ENCODE measurements around the gene ENKD1. TPM values are rescaled to one million over a fixed set of nuclear protein-coding genes. Genes with fewer than 3 reads are reported as not detected.

Gene ENKD1, protein sequence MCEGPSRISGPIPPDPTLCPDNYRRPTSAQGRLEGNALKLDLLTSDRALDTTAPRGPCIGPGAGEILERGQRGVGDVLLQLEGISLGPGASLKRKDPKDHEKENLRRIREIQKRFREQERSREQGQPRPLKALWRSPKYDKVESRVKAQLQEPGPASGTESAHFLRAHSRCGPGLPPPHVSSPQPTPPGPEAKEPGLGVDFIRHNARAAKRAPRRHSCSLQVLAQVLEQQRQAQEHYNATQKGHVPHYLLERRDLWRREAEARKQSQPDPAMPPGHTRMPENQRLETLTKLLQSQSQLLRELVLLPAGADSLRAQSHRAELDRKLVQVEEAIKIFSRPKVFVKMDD
- 10 to 100 TPM; 68.0 to 91.0 TPM for total RNA-seq

DNA sequence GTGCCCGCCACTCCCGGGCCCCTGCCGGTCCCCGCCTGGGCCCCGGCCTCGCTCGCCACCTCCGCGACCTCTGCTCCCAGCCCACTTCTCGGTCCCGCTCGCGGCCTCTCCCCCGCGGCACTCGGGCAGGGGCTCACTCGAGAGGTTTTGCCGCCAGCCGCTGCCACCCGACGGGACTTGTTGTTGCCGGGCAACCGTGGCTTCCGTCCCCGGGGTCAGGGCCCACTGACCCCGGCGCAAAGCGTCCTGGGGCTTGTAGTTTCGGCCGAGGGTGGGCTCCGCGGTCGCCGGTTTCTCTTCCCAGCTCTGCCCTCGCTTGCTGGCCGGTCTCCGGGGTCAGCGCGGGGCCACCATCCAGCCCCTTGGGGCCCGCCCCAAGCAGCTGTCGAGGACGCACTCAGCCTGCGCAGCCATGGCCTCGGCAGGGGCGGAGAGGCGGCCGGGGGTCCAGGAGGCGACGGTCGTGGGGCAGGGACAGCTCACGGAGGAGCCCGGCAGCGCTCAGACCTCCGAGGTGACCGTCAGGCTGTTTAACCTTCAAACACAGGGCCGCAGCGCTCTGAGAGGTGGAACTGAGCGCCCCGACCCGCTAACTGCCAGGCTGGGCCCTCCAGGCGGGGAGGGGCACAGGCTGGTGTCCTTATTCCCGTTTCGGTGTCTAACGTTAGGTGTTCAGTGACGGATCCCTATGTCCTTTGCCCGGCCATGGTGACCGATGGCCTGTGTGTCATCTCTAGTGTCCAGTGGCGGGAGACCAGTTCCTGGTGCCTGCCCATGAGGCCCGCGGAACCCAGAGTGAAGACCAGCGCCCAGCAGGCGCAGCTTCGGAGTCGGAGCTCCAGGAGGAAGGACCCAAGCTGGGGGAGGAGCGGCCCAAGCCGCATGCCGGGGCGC is at the start of gene ENKD1, which contains the start of gene C16orf86:
Gene ENKD1 (minus strand): TSS at position 192 of the 894 bp plus-strand sequence. CDS start 308 bp downstream, outside the sequence.
Gene C16orf86 (plus strand): TSS at position 256 of the 894 bp plus-strand sequence. CDS start 157 bp downstream, at position 413.
- H3K9me3 ChIP-seq = no peaks in the 10 kb centered on the region
- DNase-seq (peak; percentile 87 to 93 (median 91)), ATAC-seq (peak; percentile 72)
- intact Hi-C loops (cut with DNase I) = no loop called here
- H3K27ac ChIP-seq = peak within 1 kb of the TSS; percentile 87 to 97 (median 93)
- peak within 1 kb of the TSS; percentile 44 to 73 for H3K4me3 ChIP-seq
- no peaks in the 10 kb centered on the region for H3K36me3 ChIP-seq (replicated peaks in 1 of 2; ENCODE audit: insufficient read depth in 1 of 2, low read depth in 2 of 2)
- peaks cover 59% of the 10 kb centered on the region for H3K4me1 ChIP-seq
- WGBS, 2 donors = 8 to 33% methylated on average over 10 to 56 of the region's 78 CpGs
- H3K27me3 ChIP-seq = no peaks in the 10 kb centered on the region
- TF ChIP-seq, protein P1, sequence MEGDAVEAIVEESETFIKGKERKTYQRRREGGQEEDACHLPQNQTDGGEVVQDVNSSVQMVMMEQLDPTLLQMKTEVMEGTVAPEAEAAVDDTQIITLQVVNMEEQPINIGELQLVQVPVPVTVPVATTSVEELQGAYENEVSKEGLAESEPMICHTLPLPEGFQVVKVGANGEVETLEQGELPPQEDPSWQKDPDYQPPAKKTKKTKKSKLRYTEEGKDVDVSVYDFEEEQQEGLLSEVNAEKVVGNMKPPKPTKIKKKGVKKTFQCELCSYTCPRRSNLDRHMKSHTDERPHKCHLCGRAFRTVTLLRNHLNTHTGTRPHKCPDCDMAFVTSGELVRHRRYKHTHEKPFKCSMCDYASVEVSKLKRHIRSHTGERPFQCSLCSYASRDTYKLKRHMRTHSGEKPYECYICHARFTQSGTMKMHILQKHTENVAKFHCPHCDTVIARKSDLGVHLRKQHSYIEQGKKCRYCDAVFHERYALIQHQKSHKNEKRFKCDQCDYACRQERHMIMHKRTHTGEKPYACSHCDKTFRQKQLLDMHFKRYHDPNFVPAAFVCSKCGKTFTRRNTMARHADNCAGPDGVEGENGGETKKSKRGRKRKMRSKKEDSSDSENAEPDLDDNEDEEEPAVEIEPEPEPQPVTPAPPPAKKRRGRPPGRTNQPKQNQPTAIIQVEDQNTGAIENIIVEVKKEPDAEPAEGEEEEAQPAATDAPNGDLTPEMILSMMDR (IDR thresholded peaks at IDR 0.05) = no peak
- peak in 1 of 3 donors; percentile 40 for TF ChIP-seq POLR2A (IDR thresholded peaks at IDR 0.05)

DNA sequence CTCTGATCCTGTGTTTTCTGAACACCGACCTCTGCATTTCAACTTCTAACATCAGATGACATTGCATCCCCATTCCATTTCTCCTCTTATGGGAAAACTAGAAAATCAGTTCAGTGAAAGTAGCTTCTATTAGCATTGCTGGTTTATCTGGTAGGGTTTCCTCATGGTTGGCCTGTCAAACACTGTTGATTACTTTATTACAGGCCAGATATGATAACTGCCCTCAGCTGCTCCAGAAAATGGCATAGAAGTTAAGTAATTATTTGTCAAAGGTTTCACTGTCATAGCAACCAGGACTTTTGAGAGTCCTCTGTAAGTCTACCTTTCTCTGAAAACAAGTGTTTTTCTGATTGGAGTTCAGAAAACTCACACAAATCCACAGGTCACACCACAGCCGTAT is 49.5 kb upstream of the ENKD1 start:
- H3K4me1 ChIP-seq = peaks cover 53% of the 10 kb centered on the region

DNA sequence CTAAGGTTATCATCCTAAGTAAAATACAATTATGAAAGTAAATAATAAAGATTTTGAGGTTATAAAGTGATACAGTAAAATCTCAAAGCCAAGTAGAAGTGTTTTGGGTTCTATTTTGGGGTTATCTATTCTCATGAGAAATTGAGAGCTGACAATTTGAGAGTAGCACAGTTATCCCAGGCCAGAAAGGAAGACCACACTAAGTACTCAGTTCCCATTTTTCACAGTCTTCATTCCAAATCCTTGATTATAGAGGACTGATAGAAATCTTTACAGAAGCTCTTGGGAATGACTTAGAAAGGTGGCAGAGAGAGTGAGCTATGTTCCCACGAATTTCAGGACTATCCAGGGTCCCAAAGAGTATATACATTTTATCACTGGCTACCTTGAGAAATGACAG is 48.0 kb upstream of the ENKD1 start:
- H3K4me1 ChIP-seq = peaks cover 45% of the 10 kb centered on the region
- WGBS, 2 donors = 67 to 76% methylated on average over 1 of the region's 1 CpG
- TF ChIP-seq, protein P1 (IDR thresholded peaks at IDR 0.05) = no peak
- no peak for TF ChIP-seq POLR2A (IDR thresholded peaks at IDR 0.05)

More for the DNA sequence above, 49.5 kb upstream of the ENKD1 start:
- ATAC-seq (peak; percentile 22), DNase-seq (peak in 1 of 4 donors; percentile 33)
- Histone ChIP-seq H3K9me3 (no peaks in the 10 kb centered on the region), H3K27me3 (no peaks in the 10 kb centered on the region), H3K36me3 (replicated peaks in 1 of 2; ENCODE audit: insufficient read depth in 1 of 2, low read depth in 2 of 2) (no peaks in the 10 kb centered on the region), H3K27ac (peak overlapping the region; percentile 35 to 62 (median 44)), H3K4me3 (no peak overlapping the region)
- intact Hi-C loops (cut with DNase I) = no loop called here
- no peak for TF ChIP-seq POLR2A (IDR thresholded peaks at IDR 0.05)
- TF ChIP-seq, protein P1 (IDR thresholded peaks at IDR 0.05) = no peak
- 32 to 41% methylated on average over 2 of the region's 2 CpGs for WGBS, 2 donors

DNA sequence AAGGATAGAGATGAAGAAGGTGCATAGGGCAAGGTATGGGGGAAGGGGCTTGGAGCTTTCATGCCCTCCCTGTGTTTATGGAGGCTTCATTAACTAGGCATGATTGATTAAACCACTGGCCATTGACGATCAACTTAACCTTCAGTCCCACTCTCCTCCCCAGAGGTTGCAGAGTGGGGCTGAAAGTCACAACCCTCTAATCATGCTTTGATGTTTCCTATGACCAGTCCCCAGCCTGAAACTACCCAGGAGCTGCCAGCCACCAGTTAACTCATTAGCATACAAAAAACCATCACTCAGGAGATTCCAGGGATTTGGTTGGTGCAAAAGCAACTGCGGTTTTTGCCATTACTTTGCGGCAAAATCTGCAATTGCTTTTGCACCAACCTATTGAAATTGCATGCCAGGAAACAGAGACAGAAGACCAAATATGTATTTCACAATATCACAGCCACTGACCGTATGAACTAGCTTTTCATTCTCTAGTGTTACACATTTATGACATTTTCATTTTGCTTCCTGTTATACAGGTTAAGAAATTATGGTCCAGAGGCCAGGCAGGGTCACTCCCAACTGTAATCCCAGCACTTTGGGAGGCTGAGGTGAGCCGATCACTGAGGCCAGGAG is 47.2 kb upstream of the ENKD1 start:
- no peaks in the 10 kb centered on the region for H3K9me3 ChIP-seq
- H3K4me3 ChIP-seq = no peak overlapping the region
- H3K36me3 ChIP-seq (replicated peaks in 1 of 2; ENCODE audit: insufficient read depth in 1 of 2, low read depth in 2 of 2) = no peaks in the 10 kb centered on the region
- no peaks in the 10 kb centered on the region for H3K27me3 ChIP-seq
- DNase-seq = no peak
- WGBS, 2 donors = 71 to 82% methylated on average over 5 of the region's 5 CpGs
- ATAC-seq = no peak
- H3K27ac ChIP-seq = no peak overlapping the region
- TF ChIP-seq POLR2A (IDR thresholded peaks at IDR 0.05) = no peak
- TF ChIP-seq, protein P1 (IDR thresholded peaks at IDR 0.05) = no peak
- H3K4me1 ChIP-seq = peaks cover 51% of the 10 kb centered on the region
- intact Hi-C loops (cut with DNase I) = no loop called here

More for the DNA sequence above, 48.0 kb upstream of the ENKD1 start:
- no peak overlapping the region for H3K4me3 ChIP-seq
- no peak for DNase-seq
- intact Hi-C loops (cut with DNase I) = no loop called here
- no peak for ATAC-seq
- H3K27me3 ChIP-seq = no peaks in the 10 kb centered on the region
- no peaks in the 10 kb centered on the region for H3K36me3 ChIP-seq (replicated peaks in 1 of 2; ENCODE audit: insufficient read depth in 1 of 2, low read depth in 2 of 2)
- H3K9me3 ChIP-seq = no peaks in the 10 kb centered on the region
- H3K27ac ChIP-seq = no peak overlapping the region
